GM18517 (cell line): ENCODE data around the gene ASCL3.
A peak's percentile ranks its signal among the peaks of the same experiment; 100 is the strongest.
"Not testable (repeated sequence)": the region's sequence is repeated elsewhere in the genome, so short reads cannot be mapped to it uniquely, and the experiment has no call there.

Experiments used
- ATAC-seq: cut with Tn5 transposase; IDR thresholded peaks from one replicate; pipeline ENCODE4 v1.9.1; 2021; ENCODE audit warnings: mild to moderate bottlenecking, moderate library complexity; ENCODE audit not compliant: unreplicated experiment

Gene ASCL3

GRCh38 chr11:8942518-8943066 is at the start of gene ASCL3:
Gene ASCL3 (minus strand): TSS chr11:8943016. CDS start chr11:8938161, 4,855 bp downstream.
- no peak for ATAC-seq

GRCh38 chr11:8989453-8989852 is 46.6 kb upstream of the ASCL3 start:
- ATAC-seq: no peak

- no peak for ATAC-seq
Measured at GRCh38 chr11:8988329-8989234, 45.8 kb upstream of the ASCL3 start.

GRCh38 chr11:8987446-8987845 is 44.6 kb upstream of the ASCL3 start:
- no peak for ATAC-seq

- ATAC-seq: not testable (repeated sequence)
Measured at GRCh38 chr11:8986772-8987171, 44.0 kb upstream of the ASCL3 start.

- no peak for ATAC-seq
Measured at GRCh38 chr11:8985462-8985861, 42.6 kb upstream of the ASCL3 start.

- ATAC-seq: no peak
Measured at GRCh38 chr11:8983552-8983951, 40.7 kb upstream of the ASCL3 start.

- no peak for ATAC-seq
Measured at GRCh38 chr11:8980485-8980884, 37.7 kb upstream of the ASCL3 start.

- not testable (repeated sequence) for ATAC-seq
Measured at GRCh38 chr11:8979365-8979764, 36.5 kb upstream of the ASCL3 start.

GRCh38 chr11:8973121-8973520 is 30.3 kb upstream of the ASCL3 start:
- ATAC-seq: no peak

GRCh38 chr11:8971924-8972316 is 29.1 kb upstream of the ASCL3 start:
- ATAC-seq: no peak

GRCh38 chr11:8971196-8971923 is 28.5 kb upstream of the ASCL3 start:
- ATAC-seq: no peak

GRCh38 chr11:8967184-8967583 is 24.4 kb upstream of the ASCL3 start:
- no peak for ATAC-seq

- peak; percentile 66 for ATAC-seq
Measured at GRCh38 chr11:8964324-8965320, 21.8 kb upstream of the ASCL3 start, which contains the start of gene TMEM9B. Gene TMEM9B (minus strand): TSS chr11:8964442. CDS start chr11:8964313, 129 bp downstream.

GRCh38 chr11:8963569-8964323 is 20.9 kb upstream of the ASCL3 start:
- ATAC-seq: peak; percentile 63

GRCh38 chr11:8962841-8963240 is 20.0 kb upstream of the ASCL3 start:
- no peak for ATAC-seq

GRCh38 chr11:8961401-8961800 is 18.6 kb upstream of the ASCL3 start:
- no peak for ATAC-seq

GRCh38 chr11:8959546-8960166 is 16.8 kb upstream of the ASCL3 start:
- peak; percentile 55 for ATAC-seq

- no peak for ATAC-seq
Measured at GRCh38 chr11:8956860-8957259, 14.0 kb upstream of the ASCL3 start.
